Sigmoid colon (tissue), 4 donors: ENCODE data around the gene PHKA1.

Source experiments
- POLR2A ChIP-seq, 2 donors: fragments of 450-650 bp; IDR thresholded peaks; one replicate each; pipeline ENCODE4 v1.6.1; 2016; ENCODE audit warnings: antibody characterized with exemption in 2 of 2, mild to moderate bottlenecking in 2 of 2, moderate library complexity in 2 of 2
- POLR2AphosphoS5 ChIP-seq, 4 donors: sonication (generic); formaldehyde crosslinking; IDR thresholded peaks; one replicate each; pipeline ENCODE4 v1.6.1; 2017; ENCODE audit warnings: antibody characterized with exemption in 4 of 4
- TF ChIP-seq, protein P1 (sequence below), 4 experiments: fragments of 450-650 bp in 3 of 4; fragments of 200-600 bp in 1 of 4; IDR thresholded peaks; one replicate each; pipeline ENCODE4 v1.5.1; 2016 to 2019; ENCODE audit warnings: antibody characterized with exemption in 4 of 4, mild to moderate bottlenecking in 3 of 4, moderate library complexity in 2 of 4

DNA sequence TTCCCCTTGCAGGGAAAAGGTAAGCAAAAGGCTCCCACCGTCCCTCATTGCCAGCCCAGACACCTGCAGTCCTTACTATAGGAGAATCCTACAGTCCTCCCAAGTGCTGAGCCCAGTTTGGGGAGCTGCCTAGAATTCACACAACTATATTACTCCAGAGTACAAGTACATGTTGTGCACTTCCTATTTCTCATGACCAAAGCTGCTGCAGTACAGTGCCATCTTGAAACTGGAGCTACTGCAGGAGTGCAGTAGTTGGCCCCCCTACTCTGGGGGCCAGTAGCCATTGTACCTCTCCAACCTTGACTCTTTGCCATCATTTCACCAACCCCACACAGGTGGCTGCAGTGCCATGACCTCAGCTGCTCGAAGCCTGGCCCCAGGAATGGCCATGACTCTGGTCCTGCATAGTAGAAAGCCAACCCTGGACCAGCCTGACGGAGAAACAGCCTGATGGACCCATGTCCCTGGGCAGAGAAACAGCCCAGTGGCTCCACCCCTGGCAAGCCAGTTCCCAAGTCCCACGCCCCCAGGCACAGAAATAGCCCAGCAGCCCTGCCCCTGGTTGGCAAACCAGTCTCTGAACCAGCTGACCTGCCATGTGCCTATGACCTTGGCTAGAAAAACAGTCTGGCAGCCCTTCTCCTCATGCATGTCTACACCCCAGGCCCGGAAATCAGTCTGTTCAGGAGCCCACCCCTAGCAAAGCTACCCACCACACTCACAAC is 51.9 kb downstream of the PHKA1 start:
- TF ChIP-seq, protein P1, sequence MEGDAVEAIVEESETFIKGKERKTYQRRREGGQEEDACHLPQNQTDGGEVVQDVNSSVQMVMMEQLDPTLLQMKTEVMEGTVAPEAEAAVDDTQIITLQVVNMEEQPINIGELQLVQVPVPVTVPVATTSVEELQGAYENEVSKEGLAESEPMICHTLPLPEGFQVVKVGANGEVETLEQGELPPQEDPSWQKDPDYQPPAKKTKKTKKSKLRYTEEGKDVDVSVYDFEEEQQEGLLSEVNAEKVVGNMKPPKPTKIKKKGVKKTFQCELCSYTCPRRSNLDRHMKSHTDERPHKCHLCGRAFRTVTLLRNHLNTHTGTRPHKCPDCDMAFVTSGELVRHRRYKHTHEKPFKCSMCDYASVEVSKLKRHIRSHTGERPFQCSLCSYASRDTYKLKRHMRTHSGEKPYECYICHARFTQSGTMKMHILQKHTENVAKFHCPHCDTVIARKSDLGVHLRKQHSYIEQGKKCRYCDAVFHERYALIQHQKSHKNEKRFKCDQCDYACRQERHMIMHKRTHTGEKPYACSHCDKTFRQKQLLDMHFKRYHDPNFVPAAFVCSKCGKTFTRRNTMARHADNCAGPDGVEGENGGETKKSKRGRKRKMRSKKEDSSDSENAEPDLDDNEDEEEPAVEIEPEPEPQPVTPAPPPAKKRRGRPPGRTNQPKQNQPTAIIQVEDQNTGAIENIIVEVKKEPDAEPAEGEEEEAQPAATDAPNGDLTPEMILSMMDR (IDR thresholded peaks at IDR 0.05) = no peak
- TF ChIP-seq POLR2A (IDR thresholded peaks at IDR 0.05) = no peak
- no peak for TF ChIP-seq POLR2AphosphoS5 (IDR thresholded peaks at IDR 0.05)
